Measurements from ENCODE around the gene COMTD1. TPM values are rescaled to one million over a fixed set of nuclear protein-coding genes. Genes with fewer than 3 reads are reported as not detected.
A peak's percentile ranks its signal among the peaks of the same experiment; 100 is the strongest.

The COMTD1 gene
- total and polyA plus RNA-seq, 2 of the 4 experiments (the other 2 are of a cell fraction), result 1.6 to 6.4 TPM

DNA sequence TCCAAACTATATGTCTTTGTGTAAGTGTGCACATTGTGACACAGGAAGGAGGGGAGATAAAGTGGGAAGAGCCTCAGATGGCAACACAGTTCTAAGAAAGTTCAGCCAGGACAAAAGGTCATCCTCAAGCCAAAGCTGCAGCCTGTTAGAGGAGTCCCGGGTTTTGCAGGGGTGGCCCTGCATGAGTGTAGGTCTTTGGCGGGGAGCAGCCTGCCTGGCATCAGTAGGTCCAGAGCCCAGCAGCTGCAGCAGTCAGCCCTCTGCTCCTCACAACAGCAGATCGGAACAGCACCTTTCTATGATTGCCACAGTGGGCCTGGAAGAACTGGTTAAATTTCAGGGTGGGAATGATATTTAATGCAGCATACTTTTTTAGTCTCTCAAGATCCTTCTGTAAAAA lies 38.7 kb downstream of the COMTD1 start:
- BruUV-seq (replicated peaks), result no TSS peak
- ChIA-PET POLR2A (ENCODE audit: unreplicated experiment) (no interaction called here), CTCF (no interaction called here)

More for the DNA sequence above, 38.7 kb downstream of the COMTD1 start:
- H2AK5ac ChIP-seq (ENCODE audit: low read depth, low read length), result no peak overlapping the region
- no peak overlapping the region for H2BK120ac ChIP-seq (ENCODE audit: low read depth, low read length)
- no peak overlapping the region for H3K4me2 ChIP-seq (ENCODE audit: low read depth, low read length)
- no peak overlapping the region for H3K56ac ChIP-seq (ENCODE audit: extremely low read depth, insufficient read depth, low read length)
- dilution Hi-C loops (cut with HindIII; ENCODE audit: low sequenced_read_pairs, unreplicated experiment), result no loop called here
- H2BK5ac ChIP-seq (ENCODE audit: low read depth, low read length, poor library complexity, severe bottlenecking), result peak overlapping the region; percentile 2
- H2BK15ac ChIP-seq (ENCODE audit: low read depth, low read length), result no peak overlapping the region; the same call in 2 of the 3 replicates
- DNase-seq (no peak), ATAC-seq (ENCODE audit: low read depth) (no peak)
- peaks cover 9% of the 10 kb centered on the region for H4K20me1 ChIP-seq (ENCODE audit: insufficient read depth, low read length)
- no peak overlapping the region for H4K5ac ChIP-seq (ENCODE audit: low read depth, low read length)
- no peak overlapping the region for H3K23ac ChIP-seq (ENCODE audit: low read depth, low read length)
- in situ Hi-C loops (cut with MboI; ENCODE audit: low sequenced_read_pairs), result no loop called here
- peaks cover 20% of the 10 kb centered on the region for H3K4me1 ChIP-seq (ENCODE audit: control insufficient read depth, insufficient read depth, low read length)
- no peak overlapping the region for H2BK20ac ChIP-seq (ENCODE audit: low read depth, low read length)
- peaks cover 19 to 35% of the 10 kb centered on the region in 2 experiments; a peak in 3 of 4 replicates for H3K79me1 ChIP-seq (ENCODE audit: low read depth in 1 of 2, low read length in 2 of 2)
- no peak overlapping the region for H4K8ac ChIP-seq (ENCODE audit: low read depth in 2 of 2, low read length in 2 of 2)
- no CpG with 5 or more reads among the region's 3 CpGs for WGBS, 2 experiments (ENCODE audit: extremely low coverage in 2 of 2, insufficient read length in 1 of 2)
- 0 out of 2 replicates have a peak, but pooled peaks cover 2% of the 10 kb centered on the region for H3K9me3 ChIP-seq (ENCODE audit: control insufficient read depth, insufficient read depth, low read length)
- intact Hi-C loops (cut with micrococcal nuclease), result no loop called here
- peak overlapping the region; percentile 20; the same call in 1 of the 2 replicates for H4K91ac ChIP-seq (ENCODE audit: insufficient read depth, low read depth, low read length)
- H3K36me3 ChIP-seq (ENCODE audit: control insufficient read depth, insufficient read depth, low read length), result no peaks in the 10 kb centered on the region
- no peak overlapping the region for H3K9ac ChIP-seq (ENCODE audit: low read depth, low read length)
- TF ChIP-seq MXI1 (IDR thresholded peaks at IDR 0.05; ENCODE audit: borderline replicate concordance, low read depth, low read length), result no peak
- TF ChIP-seq, protein P1, sequence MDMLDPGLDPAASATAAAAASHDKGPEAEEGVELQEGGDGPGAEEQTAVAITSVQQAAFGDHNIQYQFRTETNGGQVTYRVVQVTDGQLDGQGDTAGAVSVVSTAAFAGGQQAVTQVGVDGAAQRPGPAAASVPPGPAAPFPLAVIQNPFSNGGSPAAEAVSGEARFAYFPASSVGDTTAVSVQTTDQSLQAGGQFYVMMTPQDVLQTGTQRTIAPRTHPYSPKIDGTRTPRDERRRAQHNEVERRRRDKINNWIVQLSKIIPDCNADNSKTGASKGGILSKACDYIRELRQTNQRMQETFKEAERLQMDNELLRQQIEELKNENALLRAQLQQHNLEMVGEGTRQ (IDR thresholded peaks at IDR 0.05; ENCODE audit: low read depth, low read length), result no peak
- H3K18ac ChIP-seq (ENCODE audit: low read depth, low read length), result no peak overlapping the region
- H3K4me3 ChIP-seq (ENCODE audit: insufficient read depth, low read depth, low read length), result no peak overlapping the region
- H2AFZ ChIP-seq (replicated peaks; ENCODE audit: low read length, poor library complexity), result no peak overlapping the region
- no peak overlapping the region for H3K27ac ChIP-seq (ENCODE audit: insufficient read depth, low read length)
- peaks cover 26% of the 10 kb centered on the region for H3K9me1 ChIP-seq (ENCODE audit: insufficient read depth, low read length)
- 0 out of 2 replicates have a peak overlapping the region, but pooled peaks have one; percentile 26 for H3K14ac ChIP-seq (replicated peaks; ENCODE audit: low read depth, low read length)
- H3K4ac ChIP-seq (ENCODE audit: low read depth, low read length), result peak overlapping the region; percentile 33; the same call in 1 of the 2 replicates
- H2AK9ac ChIP-seq (replicated peaks; ENCODE audit: low read depth, low read length, poor library complexity), result no peak overlapping the region
- no peaks in the 10 kb centered on the region for H3K27me3 ChIP-seq (ENCODE audit: control insufficient read depth, insufficient read depth, low read length)

Measured in IMR-90 (cell line).